ENCODE data around the gene HAX1. TPM values are rescaled to one million over a fixed set of nuclear protein-coding genes. Genes with fewer than 3 reads are reported as not detected.
"Not testable (repeated sequence)": the region's sequence is repeated elsewhere in the genome, so short reads cannot be mapped to it uniquely, and the experiment has no call there.

HAX1 gene
- 10 to 100 TPM; 81.7 to 83.6 (median 82.4) TPM for polyA plus RNA-seq (ENCODE audit: insufficient read length in 3 of 3)

- DNase-seq (ENCODE audit: low read depth in 3 of 3, low spot score in 2 of 3), result peak; percentile 88 to 94 (median 89)
These were observed at the start of gene HAX1 for GRCh38 chr1:154272217-154272998. Gene HAX1, plus strand, starts transcription at chr1:154272629. Its CDS starts 95 bp downstream, at chr1:154272724.

- no peak for DNase-seq (ENCODE audit: low read depth in 3 of 3, low spot score in 2 of 3)
These were observed 49.5 kb upstream of the HAX1 start for GRCh38 chr1:154222918-154223317.

DNA sequence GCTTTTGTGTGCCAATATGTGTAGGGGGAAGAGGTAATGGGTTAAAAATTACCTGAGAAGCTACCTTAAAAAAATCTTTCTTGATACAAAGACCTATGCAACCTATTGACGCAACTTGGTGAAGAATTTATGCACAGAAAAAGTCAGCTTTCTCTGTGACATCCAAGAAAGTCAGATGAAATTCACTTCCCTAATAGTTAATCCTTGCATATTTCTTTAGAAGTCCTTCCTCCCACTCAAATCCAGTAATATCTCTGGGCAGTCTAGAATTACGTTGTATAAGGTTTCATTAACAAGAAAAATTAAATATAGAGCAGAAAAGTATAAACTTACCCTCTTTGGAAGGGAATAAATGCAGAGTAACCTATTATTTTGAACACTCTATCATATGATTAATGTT is 48.8 kb upstream of the HAX1 start:
- no peak for DNase-seq (ENCODE audit: low read depth in 3 of 3, low spot score in 2 of 3)

DNA sequence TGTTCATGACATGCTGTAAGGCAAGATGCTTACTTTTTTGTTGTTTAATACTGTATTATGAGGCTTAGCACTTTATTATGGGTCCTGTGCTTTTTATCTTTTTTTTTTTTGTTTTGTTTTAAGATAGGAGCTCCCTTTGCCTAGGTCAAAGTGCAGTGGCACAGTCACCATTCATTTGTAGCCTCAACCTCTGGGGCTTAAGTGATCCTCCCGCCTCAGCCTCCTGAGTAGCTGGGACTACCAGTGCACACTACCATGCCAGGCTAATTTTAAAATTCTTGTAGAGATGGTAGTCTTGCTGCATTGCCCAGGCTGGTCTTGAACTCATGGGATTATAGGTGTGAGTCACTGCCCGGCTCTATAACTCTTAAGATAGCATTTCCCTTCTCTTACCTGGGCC is 47.1 kb upstream of the HAX1 start:
- DNase-seq (ENCODE audit: low read depth in 3 of 3, low spot score in 2 of 3), result no peak

DNA sequence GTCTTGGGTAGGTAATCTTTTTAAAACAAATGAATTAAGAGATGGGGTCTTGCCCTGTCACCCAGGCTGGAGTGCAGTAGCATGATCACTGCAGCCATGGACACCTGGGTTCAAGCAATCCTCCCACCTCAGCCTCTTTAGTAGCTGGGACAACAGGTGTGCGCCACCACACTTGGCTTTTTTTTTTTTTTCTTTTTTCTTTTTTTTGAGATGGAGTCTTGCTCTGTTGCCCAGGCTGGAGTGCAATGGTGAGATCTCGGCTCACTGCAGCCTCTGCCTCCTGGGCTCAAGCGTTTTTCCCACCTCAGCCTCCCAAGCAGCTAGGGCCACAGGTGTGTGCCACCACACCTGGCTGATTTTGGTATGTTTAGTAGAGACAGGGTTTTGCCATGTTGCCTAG is 41.3 kb upstream of the HAX1 start:
- DNase-seq (ENCODE audit: low read depth in 3 of 3, low spot score in 2 of 3), result not testable (repeated sequence)

DNA sequence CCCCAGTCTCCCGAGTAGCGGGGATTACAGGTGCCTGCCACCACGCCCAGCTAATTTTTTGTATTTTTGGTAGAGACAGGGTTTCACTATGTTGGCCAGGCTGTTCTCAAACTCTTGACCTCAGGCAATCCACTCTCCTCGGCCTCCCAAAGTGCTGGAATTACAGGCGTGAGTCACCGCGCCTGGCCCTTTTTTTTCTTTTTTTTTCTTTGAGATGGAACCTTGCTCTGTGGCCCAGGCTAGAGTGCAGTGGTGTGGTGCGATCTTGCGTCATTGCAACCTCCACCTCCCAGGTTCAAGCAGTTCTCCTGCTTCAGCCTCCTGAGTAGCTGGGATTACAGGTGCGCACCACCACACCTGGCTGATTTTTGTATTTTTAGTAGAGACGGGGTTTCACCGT is 39.3 kb upstream of the HAX1 start:
- DNase-seq (ENCODE audit: low read depth in 3 of 3, low spot score in 2 of 3), result not testable (repeated sequence)

- DNase-seq (ENCODE audit: low read depth in 3 of 3, low spot score in 2 of 3), result no peak
These were observed 35.6 kb upstream of the HAX1 start for GRCh38 chr1:154236855-154237254.

- DNase-seq (ENCODE audit: low read depth in 3 of 3, low spot score in 2 of 3), result no peak
These were observed 35.0 kb upstream of the HAX1 start for GRCh38 chr1:154237435-154237834.

DNA sequence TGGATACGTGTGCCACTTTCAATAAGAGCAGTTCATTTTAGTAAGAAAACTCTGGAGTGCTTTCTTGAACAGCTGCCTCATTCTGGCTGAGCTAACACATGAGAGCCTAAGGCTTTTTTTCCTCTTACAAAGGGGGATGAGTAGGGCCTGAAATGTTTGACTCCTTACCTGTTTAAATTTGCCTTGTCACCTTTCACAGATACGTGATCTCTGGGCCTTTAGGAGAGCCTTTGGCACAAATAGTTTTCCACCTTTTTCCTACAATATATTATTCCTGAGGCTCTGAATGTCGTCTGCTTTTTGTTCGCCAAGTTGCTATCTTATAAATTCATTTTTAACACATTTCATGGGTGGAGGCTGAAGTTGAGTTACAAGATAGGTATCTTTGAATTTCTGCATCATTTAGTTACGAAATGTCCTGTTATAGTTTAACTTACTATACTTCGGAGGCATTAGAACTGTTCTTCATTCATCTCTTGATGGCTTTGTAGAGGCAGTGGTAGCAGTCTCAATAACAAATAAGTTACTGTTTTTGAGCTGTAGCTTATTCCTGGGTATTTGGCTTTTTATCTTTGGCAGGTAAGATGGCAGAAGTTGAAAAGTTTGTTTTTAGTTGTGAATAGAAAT is 34.4 kb upstream of the HAX1 start:
- DNase-seq (ENCODE audit: low read depth in 3 of 3, low spot score in 2 of 3), result no peak

GRCh38 chr1:154239491-154239890 is 32.9 kb upstream of the HAX1 start:
- DNase-seq (ENCODE audit: low read depth in 3 of 3, low spot score in 2 of 3), result no peak

DNA sequence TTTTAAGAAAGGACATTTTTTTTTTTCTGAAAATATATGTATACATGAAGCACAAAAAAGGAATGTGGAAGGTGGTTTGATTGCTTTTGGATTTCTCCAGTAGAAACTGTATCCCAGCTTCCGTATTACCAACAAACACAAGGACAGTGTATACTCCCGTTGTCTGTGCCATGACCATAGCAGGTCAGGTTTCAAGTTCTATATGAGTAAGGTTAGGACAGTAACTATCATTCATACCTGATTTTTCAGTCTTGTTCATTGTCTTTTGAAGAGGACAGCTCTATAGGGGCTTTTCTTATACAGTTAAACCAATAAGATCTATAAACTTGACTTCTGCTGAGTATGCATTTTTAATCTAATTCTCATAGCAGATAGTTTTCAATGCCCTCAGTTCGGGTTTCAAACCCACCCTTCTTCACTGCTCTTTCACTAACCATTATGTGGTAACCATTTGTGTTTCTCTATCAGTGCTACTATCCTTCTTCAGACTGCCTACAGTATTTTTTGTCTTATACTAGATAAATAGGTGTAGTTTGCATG is 32.1 kb upstream of the HAX1 start:
- DNase-seq (ENCODE audit: low read depth in 3 of 3, low spot score in 2 of 3), result no peak

GRCh38 chr1:154241703-154242351 is 30.6 kb upstream of the HAX1 start:
- DNase-seq (ENCODE audit: low read depth in 3 of 3, low spot score in 2 of 3), result no peak

DNA sequence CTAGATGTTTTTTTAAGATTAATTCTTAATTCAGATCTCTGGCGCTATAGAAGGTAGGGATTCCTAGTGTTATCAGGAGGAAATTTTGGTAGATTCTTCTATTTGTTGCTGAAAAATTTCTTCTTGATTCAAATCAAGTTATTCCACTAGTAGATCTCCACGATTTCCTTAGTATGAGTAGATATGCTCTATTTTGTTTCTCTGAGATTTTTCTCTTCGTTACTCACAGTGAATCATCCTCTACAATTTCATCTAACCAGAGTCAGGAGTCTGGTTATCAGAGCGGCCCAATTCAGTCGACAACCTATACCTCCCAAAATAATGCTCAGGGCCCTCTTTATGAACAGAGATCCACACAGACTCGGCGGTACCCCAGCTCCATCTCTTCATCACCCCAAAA is 18.8 kb upstream of the HAX1 start:
- no peak for DNase-seq (ENCODE audit: low read depth in 3 of 3, low spot score in 2 of 3)

DNA sequence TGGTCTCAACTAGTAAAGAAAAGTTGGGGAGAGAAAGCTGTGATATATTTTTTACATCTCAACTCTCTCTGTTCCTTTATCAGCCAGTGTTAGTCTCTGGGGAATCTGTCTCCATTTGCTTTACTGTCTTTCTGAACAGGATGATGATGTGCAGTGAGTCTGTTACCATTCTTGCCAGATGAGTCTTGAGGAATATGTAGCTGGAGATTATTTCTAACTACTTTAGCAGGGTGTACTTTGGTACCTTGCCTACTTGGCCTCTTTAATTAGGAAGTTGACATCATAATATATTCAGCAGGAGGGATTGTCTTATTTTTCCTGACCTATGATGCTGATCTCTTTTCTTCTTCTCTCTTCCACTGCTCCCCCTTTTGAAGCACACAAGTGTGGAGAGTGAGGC is 15.7 kb upstream of the HAX1 start:
- no peak for DNase-seq (ENCODE audit: low read depth in 3 of 3, low spot score in 2 of 3)

DNA sequence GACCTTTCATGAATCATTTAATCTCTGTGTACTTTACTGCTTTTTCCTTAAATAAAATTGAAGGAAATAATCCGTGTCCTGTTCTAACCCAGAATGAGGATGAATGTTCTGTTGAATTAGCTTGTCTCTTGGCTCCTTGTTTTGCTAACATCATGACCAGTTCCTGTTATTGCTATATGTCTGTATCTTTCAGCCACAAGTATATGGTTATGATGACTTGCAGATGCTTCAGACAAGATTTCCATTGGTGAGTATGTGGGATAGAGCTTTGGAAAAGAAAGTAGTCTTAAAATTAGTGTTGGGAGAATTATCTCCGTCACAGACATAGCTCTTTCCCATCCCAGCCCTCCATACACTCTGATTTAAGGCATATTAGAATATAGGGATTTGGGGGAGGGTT is 13.6 kb upstream of the HAX1 start:
- DNase-seq (ENCODE audit: low read depth in 3 of 3, low spot score in 2 of 3), result no peak

- DNase-seq (ENCODE audit: low read depth in 3 of 3, low spot score in 2 of 3), result no peak
These were observed 12.3 kb upstream of the HAX1 start for GRCh38 chr1:154260127-154260526.

DNA sequence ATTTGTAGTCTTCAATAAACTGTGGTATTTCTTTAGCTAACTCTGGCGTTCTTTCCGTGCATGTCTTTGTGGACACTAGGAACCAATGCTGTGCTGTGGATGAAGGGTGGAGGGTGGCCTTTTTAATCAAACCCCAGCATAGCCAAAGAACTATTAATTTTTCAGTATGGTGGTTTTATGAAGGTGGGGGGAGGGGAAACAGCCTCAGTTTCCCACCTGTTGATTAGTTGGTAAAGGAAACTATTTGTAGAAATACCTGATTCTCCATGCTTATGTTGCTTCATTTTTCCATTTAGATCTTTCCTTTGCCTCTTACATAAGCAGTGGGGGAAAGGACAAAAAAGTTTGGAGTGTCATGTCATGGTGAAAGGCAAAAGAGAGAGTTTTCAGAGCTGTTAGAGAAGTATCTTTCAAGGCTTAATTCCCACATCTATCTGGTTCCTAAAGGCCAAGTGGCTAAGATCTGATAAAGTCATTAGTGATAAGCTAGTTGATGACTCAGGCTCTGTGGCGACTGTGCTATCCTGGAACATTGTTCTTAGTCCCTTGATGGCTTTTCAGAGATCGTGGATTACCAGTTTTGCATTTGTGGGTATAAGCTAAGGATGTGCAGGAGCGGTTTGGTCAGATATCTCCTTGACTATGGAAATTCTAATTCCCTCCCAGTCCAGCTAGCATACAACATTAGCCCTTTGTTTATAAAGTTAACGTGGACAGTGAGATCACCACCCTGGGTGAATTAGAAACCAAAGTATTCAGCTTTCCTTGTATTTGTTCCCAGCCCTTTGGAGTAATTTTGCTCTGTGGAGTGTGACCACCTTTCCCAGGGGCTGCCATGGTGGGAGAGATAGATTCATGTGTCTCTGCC is 8.7 kb upstream of the HAX1 start:
- DNase-seq (ENCODE audit: low read depth in 3 of 3, low spot score in 2 of 3), result no peak

GRCh38 chr1:154264454-154264853 is 8.0 kb upstream of the HAX1 start:
- no peak for DNase-seq (ENCODE audit: low read depth in 3 of 3, low spot score in 2 of 3)

GRCh38 chr1:154265586-154265985 is 6.8 kb upstream of the HAX1 start:
- no peak for DNase-seq (ENCODE audit: low read depth in 3 of 3, low spot score in 2 of 3)

DNA sequence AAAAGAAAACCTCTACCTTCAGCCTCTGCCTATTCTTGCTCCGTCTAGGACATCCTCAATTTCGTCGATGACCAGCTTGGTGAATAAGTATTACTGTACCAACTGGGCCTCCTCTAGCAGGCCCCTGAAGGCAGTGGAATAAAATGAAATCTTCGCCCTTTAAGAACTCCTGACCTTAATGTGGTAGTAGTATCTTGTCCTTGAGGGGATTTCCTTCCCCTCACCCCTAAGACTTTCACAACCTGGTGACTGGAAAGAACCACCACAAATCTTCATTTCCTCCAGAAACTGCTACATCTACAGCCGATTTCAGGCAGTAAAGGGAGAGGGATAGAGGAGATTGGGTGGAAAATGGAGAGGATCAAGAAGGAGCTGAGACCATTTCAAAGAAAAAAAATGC is 1.6 kb upstream of the HAX1 start:
- no peak for DNase-seq (ENCODE audit: low read depth in 3 of 3, low spot score in 2 of 3)
